ENCODE data around the gene HFM1.

- TF ChIP-seq CTCF (IDR thresholded peaks at IDR 0.05) (no peak), POLR2A (IDR thresholded peaks at IDR 0.05) (no peak), POLR2AphosphoS5 (IDR thresholded peaks at IDR 0.05) (no peak), EP300 (IDR thresholded peaks at IDR 0.05) (no peak)
Observed at GRCh38 chr1:91381844-91382243, 22.8 kb downstream of the HFM1 start.

Measured in gastroesophageal sphincter (tissue), 3 donors.